Muscle of leg (tissue), 11 donors: ENCODE data around the gene SLC4A11. TPM values are rescaled to one million over a fixed set of nuclear protein-coding genes. Genes with fewer than 3 reads are reported as not detected.
A peak's percentile ranks its signal among the peaks of the same experiment; 100 is the strongest.
"Not testable (repeated sequence)": the region's sequence is repeated elsewhere in the genome, so short reads cannot be mapped to it uniquely, and the experiment has no call there.

Source experiments
- DNase-seq: peaks from one replicate; pipeline ENCODE4 v3.0.0; 2013
- H3K27ac ChIP-seq: one replicate; pipeline ENCODE4 v1.5.1; 2013; ENCODE audit warnings: mild to moderate bottlenecking, low read length, control low read depth
- H3K27me3 ChIP-seq: one replicate; pipeline ENCODE4 v1.6.1; 2013; ENCODE audit warnings: low read length; ENCODE audit not compliant: control insufficient read depth, insufficient read depth
- H3K36me3 ChIP-seq: one replicate; pipeline ENCODE4 v1.6.1; 2013; ENCODE audit warnings: low read length; ENCODE audit not compliant: control insufficient read depth, insufficient read depth
- H3K4me1 ChIP-seq: one replicate; pipeline ENCODE4 v1.6.1; 2013; ENCODE audit warnings: low read length; ENCODE audit not compliant: control insufficient read depth, insufficient read depth
- H3K4me3 ChIP-seq: one replicate; pipeline ENCODE4 v1.5.1; 2013; ENCODE audit warnings: low read length, control low read depth
- H3K9me3 ChIP-seq: replicated peaks from 2 replicates; pipeline ENCODE4 v1.6.1; 2013; ENCODE audit warnings: low read depth, low read length; ENCODE audit not compliant: control insufficient read depth
- WGBS: methylation state at CpG from one replicate; pipeline ENCODE4 v1.1.5; 2013; ENCODE audit warnings: missing lambda C conversion rate; ENCODE audit not compliant: insufficient coverage; 5-methylcytosine and 5-hydroxymethylcytosine counted together
- polyA plus RNA-seq, 8 donors: library from polyadenylated mRNA; unstranded; fragments of 120-200 nt; gene quantifications; one replicate each; pipeline versions ENCODE4 v1.2.1 to v1.2.3, GENCODE V29; 2013; ENCODE audit warnings: inconsistent platforms in 1 of 8, low replicate concordance in 1 of 8; ENCODE audit not compliant: insufficient read length in 8 of 8, insufficient read depth in 1 of 8
- total RNA-seq: library from RNA; stranded (reverse); fragments of 120-200 nt; gene quantifications from one replicate; pipeline ENCODE4 v1.2.4, GENCODE V29; 2013

Gene SLC4A11
- total and polyA plus RNA-seq, 9 donors: 0.35 to 1.7 (median 0.65) TPM

GRCh38 chr20:3221398-3222226 lies 17.4 kb downstream of the SLC4A11 start:
- no peak for DNase-seq
- H3K36me3 ChIP-seq: peaks cover 38% of the 10 kb centered on the region

DNA sequence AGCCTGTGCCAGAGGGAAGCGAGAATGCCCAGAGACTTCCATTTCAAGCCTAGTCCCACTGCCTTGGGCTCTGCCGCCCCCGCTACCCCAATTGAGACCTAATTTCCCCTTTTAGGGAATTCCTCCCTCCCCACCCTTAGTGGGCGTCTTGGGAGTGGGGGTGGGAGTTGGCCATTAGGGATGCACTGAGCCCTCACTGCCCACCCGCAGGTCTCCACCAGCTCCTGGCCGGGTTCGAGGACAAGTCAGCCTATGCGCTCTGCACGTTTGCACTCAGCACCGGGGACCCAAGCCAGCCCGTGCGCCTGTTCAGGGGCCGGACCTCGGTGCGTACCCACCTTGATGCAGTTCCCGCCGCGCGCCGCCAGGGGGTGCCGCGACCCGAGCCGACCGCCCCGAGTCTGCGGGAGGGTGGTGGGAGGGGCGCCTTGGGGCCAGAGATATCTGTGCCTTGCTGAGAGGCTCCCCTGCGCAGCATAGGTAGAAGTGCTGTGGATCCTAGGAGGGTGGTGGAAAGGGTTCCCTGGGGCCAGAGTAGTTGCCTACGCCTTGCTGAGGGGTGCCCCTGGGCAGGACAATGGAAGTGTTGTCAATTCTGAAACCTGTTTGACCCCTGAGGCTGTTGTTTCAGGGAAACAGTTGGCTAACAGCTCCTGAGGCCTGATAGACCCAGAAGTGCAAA lies 20.5 kb downstream of the SLC4A11 start:
- Histone ChIP-seq H3K27me3 (no peaks in the 10 kb centered on the region), H3K4me1 (peaks cover 12% of the 10 kb centered on the region), H3K4me3 (no peak overlapping the region), H3K36me3 (peaks cover 43% of the 10 kb centered on the region), H3K27ac (no peak overlapping the region), H3K9me3 (no peaks in the 10 kb centered on the region)
- no peak for DNase-seq
- WGBS: 14% methylated on average over 23 of the region's 30 CpGs

More at GRCh38 chr20:3221398-3222226, 17.4 kb downstream of the SLC4A11 start:
- Histone ChIP-seq H3K27me3 (no peaks in the 10 kb centered on the region), H3K9me3 (no peaks in the 10 kb centered on the region), H3K27ac (no peak overlapping the region), H3K4me3 (no peak overlapping the region), H3K4me1 (peaks cover 16% of the 10 kb centered on the region)
- 93% methylated on average over 7 of the region's 18 CpGs for WGBS

GRCh38 chr20:3215359-3215917 lies 23.6 kb downstream of the SLC4A11 start:
- H3K36me3 ChIP-seq: peaks cover 41% of the 10 kb centered on the region
- H3K27me3 ChIP-seq, H3K4me3 ChIP-seq, H3K4me1 ChIP-seq, H3K27ac ChIP-seq, DNase-seq, H3K9me3 ChIP-seq: not testable (repeated sequence)
- WGBS: 95% methylated on average over 3 of the region's 7 CpGs

DNA sequence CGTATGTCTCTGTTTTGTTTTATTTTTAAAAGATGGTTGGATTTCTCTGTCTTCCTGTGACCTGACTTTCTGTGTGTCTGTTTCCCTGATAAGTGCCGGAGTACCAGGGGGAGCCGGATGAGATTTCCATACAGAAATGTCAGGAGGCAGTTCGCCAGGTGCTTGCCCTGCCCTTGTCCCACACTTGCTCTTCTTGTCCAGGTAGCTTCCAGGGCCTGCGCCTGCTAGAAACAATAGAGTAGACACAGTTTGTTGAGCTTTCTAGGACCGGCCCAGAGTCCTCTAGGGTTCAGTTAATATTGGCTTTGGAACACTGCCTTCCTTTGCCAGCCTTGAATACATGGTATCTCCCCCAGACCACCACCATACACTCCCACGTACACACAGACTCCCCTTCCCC lies 25.8 kb downstream of the SLC4A11 start:
- Histone ChIP-seq H3K9me3 (no peaks in the 10 kb centered on the region), H3K27ac (no peak overlapping the region), H3K4me1 (peaks cover 13% of the 10 kb centered on the region), H3K4me3 (no peak overlapping the region), H3K27me3 (no peaks in the 10 kb centered on the region), H3K36me3 (peaks cover 31% of the 10 kb centered on the region)
- DNase-seq: no peak
- WGBS: 93% methylated on average over 7 of the region's 7 CpGs

DNA sequence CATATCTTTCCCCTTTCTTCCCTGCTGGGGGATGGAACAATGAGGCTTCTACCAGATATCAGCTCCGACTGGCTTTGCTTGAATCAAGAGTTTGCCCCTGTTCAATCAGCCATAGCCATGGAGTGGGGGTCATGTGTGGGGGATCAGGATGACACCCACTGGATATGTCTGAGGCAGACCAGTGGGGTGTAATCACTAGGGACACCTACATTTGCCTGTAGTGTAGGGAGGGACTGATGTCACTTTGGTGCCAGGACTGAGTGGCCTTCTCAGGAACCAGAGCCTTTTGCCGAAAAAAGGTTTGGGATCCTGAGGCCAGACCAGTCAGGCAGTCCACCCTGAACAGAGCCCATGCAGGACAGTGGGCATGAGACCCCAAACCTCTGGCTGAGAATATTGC lies 28.6 kb downstream of the SLC4A11 start:
- Histone ChIP-seq H3K9me3 (no peaks in the 10 kb centered on the region), H3K36me3 (peaks cover 20% of the 10 kb centered on the region), H3K27me3 (no peaks in the 10 kb centered on the region), H3K4me3 (peak overlapping the region; percentile 90), H3K4me1 (peaks cover 15% of the 10 kb centered on the region), H3K27ac (no peak overlapping the region)
- 77% methylated on average over 1 of the region's 2 CpGs for WGBS
- DNase-seq: no peak

- WGBS: 0% methylated on average over 8 of the region's 10 CpGs
Measured at GRCh38 chr20:3209946-3210317, 29.1 kb downstream of the SLC4A11 start.

DNA sequence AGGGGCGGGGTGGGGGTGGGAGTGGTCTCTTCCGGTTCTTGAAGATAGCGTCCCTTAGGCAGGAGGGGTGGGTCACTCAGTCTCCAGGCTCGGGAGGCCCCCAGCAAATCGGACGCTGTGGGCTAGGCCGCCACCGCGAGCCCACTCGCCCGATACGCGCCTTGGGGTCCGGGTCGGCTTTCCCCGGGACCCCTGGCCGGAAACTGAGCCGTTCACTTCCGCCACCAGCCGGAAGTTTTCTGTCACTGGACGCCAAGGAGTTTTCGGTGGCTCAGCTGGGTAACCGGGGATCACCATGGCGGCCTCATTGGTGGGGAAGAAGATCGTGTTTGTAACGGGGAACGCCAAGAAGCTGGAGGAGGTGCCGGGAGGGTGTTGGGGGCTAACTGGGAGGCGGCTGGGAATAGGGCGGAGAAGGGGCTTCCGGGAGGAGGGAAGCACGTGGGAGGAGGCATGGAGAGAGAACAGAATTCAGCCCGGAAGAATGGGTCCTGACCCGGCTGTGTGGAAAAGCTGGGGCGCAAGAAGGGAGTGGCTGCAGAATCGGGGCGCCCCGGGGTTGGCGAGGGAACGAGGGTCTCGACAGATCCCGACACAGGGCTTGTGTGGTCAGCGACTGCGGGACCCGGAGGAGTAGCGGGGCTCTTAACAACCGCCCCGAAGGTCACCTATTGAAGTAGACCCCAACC lies 29.6 kb downstream of the SLC4A11 start, which contains the start of gene ITPA:
ITPA (plus strand) TSS at position 242 of the 689 bp plus-strand sequence; CDS start at position 296, 54 bp downstream.
- Histone ChIP-seq H3K4me3 (peak within 1 kb of the TSS; percentile 90), H3K27ac (peak within 1 kb of the TSS; percentile 90), H3K36me3 (peaks cover 14% of the 10 kb centered on the region), H3K27me3 (no peaks in the 10 kb centered on the region), H3K9me3 (no peaks in the 10 kb centered on the region), H3K4me1 (peaks cover 15% of the 10 kb centered on the region)
- 0% methylated on average over 42 of the region's 48 CpGs for WGBS
- peak; percentile 71 for DNase-seq

More at GRCh38 chr20:3209946-3210317, 29.1 kb downstream of the SLC4A11 start:
- Histone ChIP-seq H3K27ac (peak overlapping the region; percentile 90), H3K27me3 (no peaks in the 10 kb centered on the region), H3K4me3 (peak overlapping the region; percentile 90), H3K4me1 (peaks cover 15% of the 10 kb centered on the region), H3K36me3 (peaks cover 16% of the 10 kb centered on the region), H3K9me3 (no peaks in the 10 kb centered on the region)
- no peak for DNase-seq

- Histone ChIP-seq H3K4me3 (peak overlapping the region; percentile 90), H3K9me3 (no peaks in the 10 kb centered on the region), H3K4me1 (peaks cover 16% of the 10 kb centered on the region), H3K27me3 (no peaks in the 10 kb centered on the region), H3K36me3 (peaks cover 11% of the 10 kb centered on the region), H3K27ac (peak overlapping the region; percentile 90)
- 0% methylated on average over 7 of the region's 10 CpGs for WGBS
- peak; percentile 26 for DNase-seq
Measured at GRCh38 chr20:3208786-3209256, 30.2 kb downstream of the SLC4A11 start.

DNA sequence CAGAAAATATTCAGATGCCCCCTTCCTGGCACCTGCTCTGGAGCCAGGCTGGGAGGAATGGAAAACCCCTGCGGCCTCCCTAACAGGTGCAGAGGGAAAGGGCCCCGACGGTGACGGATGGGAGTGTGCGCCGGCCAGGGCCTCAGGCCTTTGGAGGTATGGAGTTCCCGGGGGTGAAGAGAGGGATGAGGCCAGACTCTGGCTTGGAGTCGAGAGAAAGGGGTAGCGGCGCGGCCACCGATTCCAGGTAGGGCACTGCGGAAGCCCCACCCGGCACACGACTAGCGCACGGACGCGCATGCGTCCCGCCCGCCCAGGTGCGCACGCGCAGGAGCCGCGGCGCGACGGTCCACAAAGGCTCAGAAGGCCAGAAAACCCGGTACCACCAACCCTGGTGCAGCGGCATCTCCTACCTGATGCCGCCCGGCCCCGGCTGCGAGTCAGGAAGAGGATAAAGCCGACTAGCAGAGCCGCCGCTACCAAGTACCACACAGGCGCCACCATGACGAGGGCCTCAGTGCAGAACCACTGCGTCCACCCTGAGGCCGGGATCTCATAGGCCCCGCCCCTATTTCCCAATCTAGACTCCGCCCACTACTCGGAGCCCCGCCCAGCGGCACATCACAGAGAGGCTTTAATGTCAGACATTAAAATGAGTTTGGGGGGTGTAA lies 34.7 kb downstream of the SLC4A11 start, which contains the start of gene DDRGK1:
DDRGK1 (minus strand) TSS at position 559 of the 671 bp plus-strand sequence; CDS start at position 504, 55 bp downstream.
- peak within 1 kb of the TSS; percentile 64 for H3K4me3 ChIP-seq
- H3K9me3 ChIP-seq: no peaks in the 10 kb centered on the region
- peaks cover 21% of the 10 kb centered on the region for H3K4me1 ChIP-seq
- peak; percentile 88 for DNase-seq
- no peaks in the 10 kb centered on the region for H3K27me3 ChIP-seq
- H3K27ac ChIP-seq: peak within 1 kb of the TSS; percentile 86
- WGBS: under 1% methylated on average over 32 of the region's 48 CpGs
- peaks cover 24% of the 10 kb centered on the region for H3K36me3 ChIP-seq
